Lower lobe of right lung (tissue), 2 donors: ENCODE measurements around the gene ALDH3B1. TPM values are rescaled to one million over a fixed set of nuclear protein-coding genes. Genes with fewer than 3 reads are reported as not detected.
A peak's percentile ranks its signal among the peaks of the same experiment; 100 is the strongest.

Experiments used
- ATAC-seq, 2 donors: fragments of 200-7000 bp; cut with Tn5 transposase; one replicate each; pipeline ENCODE4 v1.9.1; 2020 to 2022; ENCODE audit warnings: mild to moderate bottlenecking in 2 of 2, moderate library complexity in 2 of 2
- DNase-seq: peaks from one replicate; pipeline ENCODE4 v3.0.0-alpha.2; 2020
- H3K27ac ChIP-seq: fragments of 200-600 bp; one replicate; pipeline ENCODE4 v1.8.0; 2022
- H3K27me3 ChIP-seq: fragments of 200-600 bp; one replicate; pipeline ENCODE4 v1.8.0; 2022; ENCODE audit warnings: low read depth
- H3K36me3 ChIP-seq: fragments of 200-600 bp; one replicate; pipeline ENCODE4 v1.8.0; 2022; ENCODE audit warnings: mild to moderate bottlenecking
- H3K4me1 ChIP-seq: fragments of 200-600 bp; one replicate; pipeline ENCODE4 v1.8.0; 2022
- H3K4me3 ChIP-seq: fragments of 200-600 bp; one replicate; pipeline ENCODE4 v1.8.0; 2022; ENCODE audit warnings: mild to moderate bottlenecking
- H3K9me3 ChIP-seq: fragments of 200-600 bp; one replicate; pipeline ENCODE4 v1.8.0; 2022
- CTCF ChIP-seq: fragments of 200-600 bp; IDR thresholded peaks from one replicate; pipeline ENCODE4 v1.8.0; 2022; ENCODE audit warnings: antibody characterized with exemption, mild to moderate bottlenecking
- intact Hi-C: fragments of 100-400 bp; cut with DNase I; formaldehyde crosslinking; loops from one replicate; pipeline ENCODE4 v1.11.0; 2022
- total RNA-seq: library from RNA; stranded (reverse); fragmentation: NEBNext Ultra II Directional; extraction: Animal tissue kit (Norgen Biotek cat#: 25700); gene quantifications from one replicate; pipeline ENCODE4 v1.2.1, GENCODE V29; 2021
- donor health status: DM: no; HTN: yes; CAD: no; lungs with severe emphysema.

Gene ALDH3B1
- total RNA-seq, 1 donor from 2014 or later = 104 TPM

GRCh38 chr11:68044898-68045351 is 34.8 kb downstream of the ALDH3B1 start:
- no peak for TF ChIP-seq CTCF
- intact Hi-C loops = no loop called here
- peaks cover 18% of the 10 kb centered on the region for H3K4me1 ChIP-seq
- no peaks in the 10 kb centered on the region for H3K9me3 ChIP-seq
- no peak overlapping the region for H3K27ac ChIP-seq
- peak; percentile 43 for DNase-seq
- no peak overlapping the region for H3K4me3 ChIP-seq
- no peak for ATAC-seq
- H3K36me3 ChIP-seq = peaks cover 90% of the 10 kb centered on the region
- H3K27me3 ChIP-seq = no peaks in the 10 kb centered on the region

GRCh38 chr11:68047437-68048290 is 37.5 kb downstream of the ALDH3B1 start:
- H3K4me3 ChIP-seq = no peak overlapping the region
- H3K9me3 ChIP-seq = no peaks in the 10 kb centered on the region
- peaks cover 98% of the 10 kb centered on the region for H3K36me3 ChIP-seq
- DNase-seq = no peak
- no peak for ATAC-seq
- H3K27me3 ChIP-seq = no peaks in the 10 kb centered on the region
- H3K27ac ChIP-seq = no peak overlapping the region
- no peak for TF ChIP-seq CTCF
- intact Hi-C loops = no loop called here
- H3K4me1 ChIP-seq = no peaks in the 10 kb centered on the region

GRCh38 chr11:68048681-68049508 is 38.8 kb downstream of the ALDH3B1 start:
- ATAC-seq (no peak), DNase-seq (no peak)
- H3K27me3 ChIP-seq = no peaks in the 10 kb centered on the region
- H3K4me3 ChIP-seq = no peak overlapping the region
- no peak overlapping the region for H3K27ac ChIP-seq
- no peaks in the 10 kb centered on the region for H3K4me1 ChIP-seq
- intact Hi-C loops = no loop called here
- H3K9me3 ChIP-seq = no peaks in the 10 kb centered on the region
- peaks cover 97% of the 10 kb centered on the region for H3K36me3 ChIP-seq
- no peak for TF ChIP-seq CTCF

GRCh38 chr11:68049509-68050370 is 39.6 kb downstream of the ALDH3B1 start:
- Histone ChIP-seq H3K27ac (no peak overlapping the region), H3K36me3 (peaks cover 88% of the 10 kb centered on the region), H3K27me3 (no peaks in the 10 kb centered on the region), H3K9me3 (no peaks in the 10 kb centered on the region), H3K4me1 (no peaks in the 10 kb centered on the region), H3K4me3 (no peak overlapping the region)
- intact Hi-C loops = no loop called here
- ATAC-seq (no peak), DNase-seq (no peak)
- TF ChIP-seq CTCF = no peak

- H3K4me3 ChIP-seq = no peak overlapping the region
- peaks cover 82% of the 10 kb centered on the region for H3K36me3 ChIP-seq
- H3K27me3 ChIP-seq = no peaks in the 10 kb centered on the region
- intact Hi-C loops = no loop called here
- DNase-seq (no peak), ATAC-seq (no peak)
- TF ChIP-seq CTCF = no peak
- H3K27ac ChIP-seq = no peak overlapping the region
- H3K4me1 ChIP-seq = no peaks in the 10 kb centered on the region
- no peaks in the 10 kb centered on the region for H3K9me3 ChIP-seq
Observed at GRCh38 chr11:68050371-68050841, 40.3 kb downstream of the ALDH3B1 start.
